Ishikawa (cell line): Measurements from ENCODE around the gene RAB43.

ENCODE experiments used
- EP300 ChIP-seq: IDR thresholded peaks from 2 replicates; pipeline ENCODE4 v1.6.1; 2012; ENCODE audit warnings: borderline replicate concordance
- REST ChIP-seq: IDR thresholded peaks from 2 replicates; pipeline ENCODE4 v1.6.1; 2012; ENCODE audit warnings: low read depth, mild to moderate bottlenecking
- TAF1 ChIP-seq: IDR thresholded peaks from 2 replicates; pipeline ENCODE4 v1.6.1; 2012; ENCODE audit warnings: low read depth, mild to moderate bottlenecking

GRCh38 chr3:129052675-129053074, 68.9 kb downstream of the RAB43 start:
- TF ChIP-seq EP300 (no peak), TAF1 (no peak), REST (no peak)
